OCI-LY7 (cell line): ENCODE measurements around the gene USP48.

Experiments
- EZH2phosphoT487 ChIP-seq: fragments of 200-600 bp; sonication (generic); IDR thresholded peaks from 2 replicates; pipeline ENCODE4 v1.6.1; 2018; ENCODE audit warnings: low read depth, borderline replicate concordance, mild to moderate bottlenecking, mixed run types, antibody characterized with exemption, low read length, moderate library complexity, mixed read lengths
- TF ChIP-seq, protein P1 (sequence below): fragments of 200-600 bp; sonication (generic); conservative IDR thresholded peaks from 2 replicates; pipeline ENCODE4 v1.5.1; 2014; ENCODE audit warnings: mild to moderate bottlenecking, antibody characterized with exemption, low read length, moderate library complexity, mixed read lengths

DNA sequence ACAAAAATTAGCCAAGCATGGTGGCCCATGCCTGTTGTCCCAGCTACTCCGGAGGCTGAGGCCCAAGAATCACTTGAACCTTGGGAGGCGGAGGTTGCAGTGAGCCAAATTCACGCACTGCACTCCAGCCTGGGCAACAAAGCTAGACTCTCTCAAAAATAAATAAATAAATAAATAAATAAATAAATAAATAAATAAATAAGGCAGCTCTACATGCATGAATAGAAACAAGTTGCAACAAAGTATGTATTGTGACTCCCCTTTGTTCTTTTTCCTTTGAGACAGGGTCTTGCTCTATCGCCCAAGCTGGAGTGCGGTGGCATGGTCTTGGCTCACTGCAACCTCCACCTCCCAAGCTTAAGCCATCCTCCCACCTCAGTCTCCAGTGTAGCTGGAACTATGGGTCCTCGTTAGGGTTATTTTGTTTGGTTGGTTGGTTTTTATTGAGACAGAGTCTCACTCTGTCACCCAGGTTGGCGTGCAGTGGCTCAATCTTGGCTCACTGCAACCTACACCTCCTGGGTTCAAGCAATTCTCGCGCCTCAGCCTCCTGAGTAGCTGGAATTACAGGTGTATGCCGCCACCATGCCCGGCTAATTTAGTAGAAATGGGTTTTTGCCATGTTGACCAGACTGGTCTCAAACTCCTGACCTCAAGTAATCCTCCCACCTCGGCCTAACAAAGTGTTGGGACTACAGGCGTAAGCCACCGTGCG is 8.0 kb downstream of the USP48 start:
- TF ChIP-seq, protein P1, sequence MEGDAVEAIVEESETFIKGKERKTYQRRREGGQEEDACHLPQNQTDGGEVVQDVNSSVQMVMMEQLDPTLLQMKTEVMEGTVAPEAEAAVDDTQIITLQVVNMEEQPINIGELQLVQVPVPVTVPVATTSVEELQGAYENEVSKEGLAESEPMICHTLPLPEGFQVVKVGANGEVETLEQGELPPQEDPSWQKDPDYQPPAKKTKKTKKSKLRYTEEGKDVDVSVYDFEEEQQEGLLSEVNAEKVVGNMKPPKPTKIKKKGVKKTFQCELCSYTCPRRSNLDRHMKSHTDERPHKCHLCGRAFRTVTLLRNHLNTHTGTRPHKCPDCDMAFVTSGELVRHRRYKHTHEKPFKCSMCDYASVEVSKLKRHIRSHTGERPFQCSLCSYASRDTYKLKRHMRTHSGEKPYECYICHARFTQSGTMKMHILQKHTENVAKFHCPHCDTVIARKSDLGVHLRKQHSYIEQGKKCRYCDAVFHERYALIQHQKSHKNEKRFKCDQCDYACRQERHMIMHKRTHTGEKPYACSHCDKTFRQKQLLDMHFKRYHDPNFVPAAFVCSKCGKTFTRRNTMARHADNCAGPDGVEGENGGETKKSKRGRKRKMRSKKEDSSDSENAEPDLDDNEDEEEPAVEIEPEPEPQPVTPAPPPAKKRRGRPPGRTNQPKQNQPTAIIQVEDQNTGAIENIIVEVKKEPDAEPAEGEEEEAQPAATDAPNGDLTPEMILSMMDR = no peak
- no peak for TF ChIP-seq EZH2phosphoT487
